HTERT RPE-1 (cell line): Measurements from ENCODE around the gene MAML1.
"Not testable (repeated sequence)": the region's sequence is repeated elsewhere in the genome, so short reads cannot be mapped to it uniquely, and the experiment has no call there.

Experiments used
- in situ Hi-C: fragments of 300-500 bp; cut with MboI; formaldehyde crosslinking; loops from 4 replicates; pipeline ENCODE4 v1.14.3; 2020; ENCODE audit warnings: low sequenced_read_pairs

Gene MAML1, protein sequence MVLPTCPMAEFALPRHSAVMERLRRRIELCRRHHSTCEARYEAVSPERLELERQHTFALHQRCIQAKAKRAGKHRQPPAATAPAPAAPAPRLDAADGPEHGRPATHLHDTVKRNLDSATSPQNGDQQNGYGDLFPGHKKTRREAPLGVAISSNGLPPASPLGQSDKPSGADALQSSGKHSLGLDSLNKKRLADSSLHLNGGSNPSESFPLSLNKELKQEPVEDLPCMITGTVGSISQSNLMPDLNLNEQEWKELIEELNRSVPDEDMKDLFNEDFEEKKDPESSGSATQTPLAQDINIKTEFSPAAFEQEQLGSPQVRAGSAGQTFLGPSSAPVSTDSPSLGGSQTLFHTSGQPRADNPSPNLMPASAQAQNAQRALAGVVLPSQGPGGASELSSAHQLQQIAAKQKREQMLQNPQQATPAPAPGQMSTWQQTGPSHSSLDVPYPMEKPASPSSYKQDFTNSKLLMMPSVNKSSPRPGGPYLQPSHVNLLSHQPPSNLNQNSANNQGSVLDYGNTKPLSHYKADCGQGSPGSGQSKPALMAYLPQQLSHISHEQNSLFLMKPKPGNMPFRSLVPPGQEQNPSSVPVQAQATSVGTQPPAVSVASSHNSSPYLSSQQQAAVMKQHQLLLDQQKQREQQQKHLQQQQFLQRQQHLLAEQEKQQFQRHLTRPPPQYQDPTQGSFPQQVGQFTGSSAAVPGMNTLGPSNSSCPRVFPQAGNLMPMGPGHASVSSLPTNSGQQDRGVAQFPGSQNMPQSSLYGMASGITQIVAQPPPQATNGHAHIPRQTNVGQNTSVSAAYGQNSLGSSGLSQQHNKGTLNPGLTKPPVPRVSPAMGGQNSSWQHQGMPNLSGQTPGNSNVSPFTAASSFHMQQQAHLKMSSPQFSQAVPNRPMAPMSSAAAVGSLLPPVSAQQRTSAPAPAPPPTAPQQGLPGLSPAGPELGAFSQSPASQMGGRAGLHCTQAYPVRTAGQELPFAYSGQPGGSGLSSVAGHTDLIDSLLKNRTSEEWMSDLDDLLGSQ

DNA sequence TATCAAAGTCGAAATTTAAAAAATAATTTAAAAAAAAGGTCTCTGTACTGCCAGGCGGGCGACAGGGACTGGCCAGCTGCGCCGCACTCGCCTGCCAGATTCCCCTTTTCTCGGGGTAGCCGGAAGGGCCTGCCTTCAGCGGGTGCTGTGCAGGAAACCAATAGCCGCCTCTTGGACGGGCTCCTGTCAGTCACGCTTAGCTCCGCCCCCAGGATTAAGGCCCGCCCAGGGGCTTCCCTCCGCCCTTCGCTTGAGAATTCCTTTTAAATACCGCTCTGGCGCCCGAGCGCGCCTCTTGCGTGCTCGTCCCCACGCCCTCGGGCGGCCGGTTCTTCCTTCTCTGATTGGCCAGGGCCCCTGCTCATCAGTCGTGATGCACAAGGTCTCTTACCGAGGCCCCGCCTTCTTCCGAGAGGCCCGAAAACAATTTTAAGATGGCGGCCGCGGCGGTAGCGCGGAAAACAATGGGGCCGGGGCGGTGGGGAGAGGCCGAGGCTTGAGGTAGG lies at the start of gene MAML1:
Gene MAML1, plus strand, starts transcription at position 411 of the 506 bp plus-strand sequence. CDS start 291 bp downstream, outside the sequence.
- in situ Hi-C loops = no loop called here

DNA sequence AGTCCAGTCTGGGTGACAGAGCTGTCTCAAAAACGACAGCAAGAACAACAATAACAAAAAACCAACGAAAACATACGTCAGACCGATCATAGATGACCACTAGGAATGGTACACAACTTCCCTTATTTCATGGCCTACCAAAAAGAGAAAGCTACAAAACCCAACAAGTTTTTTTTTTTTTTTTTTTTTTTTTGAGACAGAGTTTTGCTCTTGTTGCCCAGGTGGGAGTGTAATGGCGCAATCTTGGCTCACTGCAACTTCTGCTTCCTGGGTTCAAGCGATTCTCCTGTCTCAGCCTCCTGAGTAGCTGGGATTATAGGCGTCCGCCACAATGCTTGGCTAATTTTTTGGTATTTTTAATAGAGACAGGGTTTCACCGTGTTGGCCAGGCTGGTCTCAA lies 43.4 kb upstream of the MAML1 start:
- in situ Hi-C loops = not testable (repeated sequence)

DNA sequence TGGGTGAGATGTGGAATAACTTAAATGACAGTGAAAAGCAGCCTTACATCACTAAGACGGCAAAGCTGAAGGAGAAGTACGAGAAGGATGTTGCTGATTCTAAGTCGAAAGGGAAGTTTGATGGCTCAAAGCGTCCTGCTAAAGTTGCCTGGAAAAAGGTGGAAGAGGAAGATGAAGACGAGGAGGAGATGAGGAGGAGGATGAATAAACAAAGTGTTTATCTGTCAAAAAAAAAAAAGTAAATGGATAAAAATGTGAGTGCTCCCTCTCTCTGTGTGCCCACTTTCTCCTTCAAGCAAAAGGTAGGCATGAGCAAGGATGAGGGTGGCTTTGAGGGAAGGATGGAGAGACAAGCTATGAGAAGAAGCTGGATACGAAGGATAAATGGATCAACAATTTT lies 38.1 kb upstream of the MAML1 start:
- in situ Hi-C loops = no loop called here

DNA sequence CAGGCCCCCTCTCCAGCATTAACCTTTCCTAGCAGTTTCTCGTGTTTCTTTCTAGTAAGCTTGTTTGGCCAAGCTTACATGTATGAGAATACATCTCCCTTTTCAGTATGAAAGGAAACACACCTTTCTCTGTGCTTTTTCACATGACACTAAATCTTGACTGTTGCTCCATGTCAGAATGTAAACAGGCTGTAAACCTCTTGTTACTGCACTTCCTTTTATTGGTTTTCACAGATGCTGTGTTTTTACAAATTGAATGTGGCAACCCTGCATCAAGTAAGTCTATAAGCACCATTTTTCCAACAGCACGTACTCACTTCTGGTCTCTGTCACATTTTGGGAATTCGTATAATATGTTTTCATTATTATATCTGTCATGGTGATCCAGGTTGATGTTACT lies 36.0 kb upstream of the MAML1 start:
- in situ Hi-C loops = no loop called here

DNA sequence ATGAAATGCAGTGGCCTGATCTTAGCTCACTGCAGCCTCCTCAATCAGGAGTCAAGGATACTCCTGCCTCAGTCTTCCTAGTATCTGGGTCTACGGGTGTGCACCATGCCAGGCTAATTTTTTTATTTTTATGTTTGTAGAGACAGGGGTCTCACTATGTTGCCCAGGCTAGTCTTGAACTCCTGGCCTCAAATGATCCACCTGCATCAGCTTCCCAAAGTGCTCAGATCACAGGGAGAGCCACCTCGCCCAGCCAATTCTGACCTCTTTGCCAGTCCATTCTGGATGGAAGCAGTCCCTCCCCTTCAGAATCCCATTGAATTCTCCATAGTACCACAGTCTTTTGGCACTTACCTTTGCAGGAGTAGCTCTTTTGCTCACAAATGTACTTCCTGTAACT lies 35.5 kb upstream of the MAML1 start:
- in situ Hi-C loops = no loop called here

DNA sequence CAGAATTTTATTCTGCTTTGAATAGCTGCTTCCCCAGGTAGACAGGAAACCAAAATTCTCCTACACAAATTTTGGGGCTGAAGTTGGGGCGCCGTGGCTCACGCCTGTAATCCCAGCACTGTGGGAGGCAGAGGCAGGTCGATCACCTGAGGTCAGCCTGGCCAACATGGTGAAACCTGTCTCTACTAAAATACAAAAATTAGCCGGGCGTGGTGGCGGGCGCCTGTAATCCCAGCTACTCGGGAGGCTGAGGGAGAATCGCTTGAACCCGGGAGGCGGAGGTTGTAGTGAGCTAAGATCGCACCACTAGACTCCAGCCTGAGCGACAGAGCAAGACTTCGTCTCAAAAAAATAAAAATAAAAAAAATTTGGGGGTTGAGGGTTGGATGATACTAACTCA lies 35.1 kb upstream of the MAML1 start:
- in situ Hi-C loops = not testable (repeated sequence)

DNA sequence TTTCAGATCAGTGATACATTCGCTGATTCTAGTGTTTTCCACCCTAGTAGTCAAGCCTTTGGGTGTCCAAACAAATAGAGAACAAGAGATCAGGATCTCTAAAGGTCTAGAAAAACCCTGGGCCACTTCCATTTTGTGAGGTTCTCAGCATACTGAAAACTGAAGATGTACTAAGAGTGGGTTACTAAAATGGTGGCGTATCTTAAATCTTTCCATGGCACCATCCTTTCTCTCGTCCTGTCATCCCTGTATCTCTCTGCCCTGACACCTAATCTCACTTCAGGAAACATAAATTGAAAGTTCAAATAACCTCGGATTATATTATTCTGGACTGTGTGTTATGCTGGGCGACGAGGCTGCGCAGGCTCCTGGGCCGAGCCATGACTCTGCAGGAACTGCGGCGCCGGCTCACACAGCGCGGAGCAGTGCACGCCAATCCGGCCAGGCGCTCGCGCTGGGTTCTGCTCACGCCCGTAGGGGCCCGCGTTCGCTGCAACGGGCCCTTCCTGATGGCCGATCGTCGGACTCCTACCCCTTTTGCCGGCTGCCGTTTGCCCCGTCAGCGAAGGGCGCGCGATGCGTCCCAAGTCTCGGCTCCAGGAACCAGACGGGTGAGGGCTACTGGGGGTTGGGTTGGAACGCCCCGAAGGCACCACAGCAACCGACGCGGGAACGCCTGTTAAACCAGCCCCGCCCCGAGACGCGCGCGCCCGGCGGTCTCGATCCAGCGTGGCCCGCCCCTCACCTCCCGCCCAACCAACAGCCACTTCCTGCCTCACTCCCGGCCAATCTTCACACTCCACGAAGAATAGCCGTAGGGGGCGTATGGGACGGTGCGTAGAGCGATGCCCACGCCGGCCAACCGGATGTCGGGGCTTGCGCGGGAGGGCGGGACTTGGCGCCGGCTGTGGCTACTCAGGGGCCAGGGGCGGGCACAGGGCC lies 34.4 kb upstream of the MAML1 start:
- in situ Hi-C loops = no loop called here

DNA sequence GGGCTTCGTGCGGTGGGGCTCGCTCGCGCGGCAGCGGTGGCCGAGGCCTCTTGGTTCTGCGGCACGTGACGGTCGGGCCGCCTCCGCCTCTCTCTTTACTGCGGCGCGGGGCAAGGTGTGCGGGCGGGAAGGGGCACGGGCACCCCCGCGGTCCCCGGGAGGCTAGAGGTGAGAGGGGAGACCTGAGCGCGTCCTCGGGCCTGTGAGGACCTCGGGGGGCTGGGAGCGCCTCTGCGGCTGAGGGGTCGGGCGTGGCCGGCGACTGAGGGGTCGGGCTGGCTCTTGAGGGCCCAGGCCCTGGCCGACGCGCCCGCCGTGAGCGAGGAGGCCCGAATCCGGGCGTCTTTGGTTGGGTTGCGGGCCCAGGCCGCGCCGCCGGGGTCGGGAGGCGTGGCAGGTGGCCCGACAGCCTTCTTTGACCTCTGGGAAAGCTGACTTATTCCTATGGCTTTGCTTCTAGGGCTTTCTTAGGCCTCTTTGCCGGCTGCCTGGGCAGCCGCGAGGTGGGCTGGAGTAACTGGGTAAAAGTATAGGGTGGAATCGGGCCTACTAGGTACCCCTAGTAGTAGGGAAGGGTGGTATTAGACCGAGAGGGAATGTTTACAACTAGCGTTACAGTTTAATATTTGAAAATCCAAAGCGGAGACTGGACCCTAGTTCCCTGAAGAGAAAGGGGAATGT lies 33.5 kb upstream of the MAML1 start, which contains the start of gene CANX:
Gene CANX, plus strand, starts transcription at position 33 of the 681 bp plus-strand sequence. CDS start 6,715 bp downstream, outside the sequence.
- in situ Hi-C loops = no loop called here

DNA sequence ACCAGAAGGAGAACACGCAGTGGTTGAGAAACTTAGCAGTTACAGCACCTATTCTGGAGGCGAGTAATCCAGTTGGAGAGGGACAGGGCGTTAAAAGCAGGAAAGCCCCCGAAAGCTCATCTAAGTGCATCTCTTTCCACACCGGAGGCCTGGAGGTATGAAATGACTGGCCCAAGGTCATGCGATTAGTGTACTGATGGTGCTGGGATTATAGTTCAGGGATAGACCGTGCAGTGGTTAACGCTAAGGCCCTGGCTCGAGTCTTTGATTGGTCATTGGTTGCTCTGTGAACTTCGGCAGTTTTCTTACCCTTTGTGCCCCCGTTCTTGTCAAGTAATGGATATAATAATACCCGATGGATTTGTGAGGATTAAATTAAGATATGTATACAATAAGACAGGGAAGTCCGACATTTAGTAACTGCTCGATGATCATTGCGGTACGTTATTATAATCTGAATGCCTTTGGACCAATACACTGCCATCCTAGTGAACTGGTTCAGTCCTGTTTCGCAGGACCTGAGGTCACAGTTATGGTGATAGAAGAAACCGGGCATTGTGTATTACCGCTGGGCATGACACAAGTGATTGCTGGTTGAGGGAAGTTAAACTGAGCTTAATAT lies 32.9 kb upstream of the MAML1 start:
- in situ Hi-C loops = no loop called here

DNA sequence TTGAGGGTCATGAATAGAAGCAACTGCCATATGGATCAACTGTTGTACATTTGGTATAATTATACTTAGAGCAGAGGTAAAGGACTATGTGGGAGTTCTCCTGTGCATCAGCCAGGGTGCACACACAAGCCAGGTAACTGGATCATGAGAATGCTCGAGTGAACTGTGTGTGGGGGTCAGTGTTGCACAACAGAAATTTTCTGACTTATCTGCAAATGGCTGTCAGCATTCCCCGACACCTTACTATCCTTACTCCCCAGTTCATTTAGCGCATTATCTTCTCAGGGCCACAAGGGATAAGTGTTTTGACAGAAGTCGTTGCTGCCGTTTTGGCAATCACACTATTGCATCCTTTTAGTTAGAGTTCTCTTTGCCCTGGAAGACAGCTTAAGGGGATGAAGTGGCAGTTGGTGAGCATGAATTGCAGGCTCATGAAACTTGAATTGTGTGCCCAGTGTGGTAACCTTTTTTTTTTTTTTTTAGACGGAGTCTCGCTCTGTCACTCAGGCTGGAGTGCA lies 32.2 kb upstream of the MAML1 start:
- in situ Hi-C loops = no loop called here

DNA sequence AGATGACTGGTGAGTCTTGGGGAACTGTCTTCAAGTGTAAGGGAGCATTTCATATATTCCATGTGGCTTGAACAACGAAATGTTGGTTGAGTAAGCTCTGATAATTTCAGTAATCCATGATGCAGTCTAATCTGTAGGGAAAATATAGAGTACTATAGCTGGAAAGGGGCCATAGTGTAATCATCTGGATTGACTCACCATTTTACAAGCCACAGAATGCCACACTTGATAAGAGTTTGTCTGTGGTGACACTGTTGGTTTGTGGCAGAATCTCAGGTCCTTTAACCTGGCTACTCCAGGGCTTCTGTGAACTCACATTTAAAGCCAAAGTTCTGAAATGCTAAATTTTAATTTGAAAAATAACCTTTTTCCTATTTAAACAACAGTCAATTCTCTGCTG lies 16.3 kb upstream of the MAML1 start:
- in situ Hi-C loops = no loop called here

DNA sequence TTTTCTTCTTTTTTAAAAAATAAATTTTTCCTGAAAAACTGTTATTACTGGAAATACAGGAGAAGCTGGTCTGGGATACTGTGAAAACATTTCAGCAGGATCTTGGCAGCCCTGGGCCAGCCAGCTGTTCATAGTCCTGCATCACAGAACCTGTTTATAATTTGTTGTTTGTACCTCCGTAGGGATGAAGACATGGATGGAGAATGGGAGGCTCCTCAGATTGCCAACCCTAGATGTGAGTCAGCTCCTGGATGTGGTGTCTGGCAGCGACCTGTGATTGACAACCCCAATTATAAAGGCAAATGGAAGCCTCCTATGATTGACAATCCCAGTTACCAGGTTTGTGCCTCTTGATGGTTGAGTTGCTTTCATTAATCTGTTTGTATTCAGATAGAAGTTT lies 12.4 kb upstream of the MAML1 start:
- in situ Hi-C loops = no loop called here

DNA sequence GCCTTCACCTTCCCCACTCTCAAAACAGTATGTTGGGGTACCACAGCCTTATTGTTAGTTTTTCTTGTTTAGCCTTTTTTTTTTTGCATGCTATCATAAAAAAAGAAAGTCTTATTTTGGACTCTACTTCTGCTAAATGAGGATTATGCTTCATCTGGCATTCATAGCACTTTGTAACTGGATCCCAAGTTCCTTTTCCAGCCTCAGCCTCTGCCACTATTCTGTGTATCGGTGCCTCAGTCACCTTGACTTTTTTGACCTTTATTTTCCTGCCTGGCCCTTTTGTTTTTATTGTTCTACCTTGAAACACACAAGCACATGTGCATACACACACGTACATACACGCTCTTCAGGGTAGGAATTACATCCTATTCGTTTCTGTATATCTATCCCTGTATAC lies 8.5 kb upstream of the MAML1 start:
- in situ Hi-C loops = no loop called here

DNA sequence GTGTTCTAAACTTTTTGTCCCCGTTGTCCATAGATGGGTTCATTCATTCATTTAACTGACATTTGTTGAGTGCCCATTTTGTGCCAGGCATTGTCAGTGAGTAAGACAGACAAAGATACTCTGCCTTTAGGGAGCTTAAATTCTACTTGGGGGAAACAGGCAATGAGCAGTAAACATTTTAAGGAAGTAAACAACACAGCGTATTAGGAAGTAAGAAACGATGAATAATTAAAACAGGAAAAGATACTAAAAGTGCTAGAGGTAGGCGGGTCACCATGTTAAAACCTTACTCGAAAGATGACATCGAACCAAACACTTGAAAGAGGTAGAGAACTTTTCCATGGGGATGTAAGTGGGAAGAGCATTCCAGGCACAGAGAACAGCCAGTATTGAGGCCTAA lies 5.5 kb upstream of the MAML1 start:
- in situ Hi-C loops = no loop called here

DNA sequence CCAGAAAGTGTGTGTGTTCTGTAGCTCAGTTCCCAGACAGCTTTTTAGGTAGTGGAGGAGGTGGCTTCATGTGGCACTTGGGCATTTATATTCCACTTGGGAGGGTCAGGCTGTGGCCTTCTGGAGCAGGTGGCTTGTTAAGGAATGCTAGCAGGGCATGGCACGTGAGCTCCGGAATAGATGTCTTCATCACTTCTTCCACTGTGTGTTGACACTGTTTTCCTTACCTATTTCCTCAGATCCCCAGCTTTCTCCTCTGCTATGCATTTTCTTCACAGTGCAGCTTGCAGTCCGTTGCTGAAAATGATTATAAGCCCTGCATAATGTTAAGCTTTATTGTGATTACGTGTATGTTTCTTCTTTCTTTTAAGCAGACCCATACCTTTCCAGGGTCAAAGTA lies 3.3 kb upstream of the MAML1 start:
- in situ Hi-C loops = no loop called here

DNA sequence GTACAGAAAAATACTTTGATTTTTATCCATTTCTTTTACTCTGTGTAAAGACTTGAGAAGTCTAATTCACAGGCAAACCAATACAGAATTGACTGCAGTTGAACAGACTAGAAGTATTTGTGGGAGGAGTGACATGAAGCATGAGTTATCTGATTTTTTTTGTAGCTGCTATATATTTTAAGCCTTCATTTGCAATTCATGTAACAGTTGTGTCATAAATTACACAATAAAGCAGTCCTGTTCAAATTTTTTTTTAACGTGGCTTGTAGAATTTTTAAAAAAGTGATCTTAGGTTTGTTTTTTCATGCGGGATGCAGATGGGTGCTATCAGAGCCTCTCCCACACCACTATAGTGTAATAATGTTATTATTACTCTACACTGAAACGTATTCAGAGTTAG lies 2.9 kb upstream of the MAML1 start:
- in situ Hi-C loops = no loop called here

DNA sequence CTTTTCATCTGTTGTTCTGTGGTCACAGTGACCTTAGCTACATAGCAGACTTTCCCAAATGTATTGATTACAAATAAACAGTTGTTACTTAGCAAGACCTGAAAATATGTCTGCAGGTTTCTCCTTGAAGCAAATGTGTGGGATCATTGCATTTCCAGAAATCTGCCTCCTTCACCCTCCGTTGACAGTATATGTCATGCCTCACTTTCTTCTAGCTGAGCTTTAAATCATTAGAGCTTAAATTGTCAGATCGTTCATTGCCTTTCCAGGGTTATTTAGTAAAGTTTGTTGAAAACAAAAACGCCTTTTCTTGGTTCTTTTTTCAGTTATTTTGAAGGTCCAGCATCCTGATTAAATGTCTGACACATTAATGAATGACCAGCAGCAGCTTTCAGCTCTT lies 2.3 kb upstream of the MAML1 start:
- in situ Hi-C loops = no loop called here

DNA sequence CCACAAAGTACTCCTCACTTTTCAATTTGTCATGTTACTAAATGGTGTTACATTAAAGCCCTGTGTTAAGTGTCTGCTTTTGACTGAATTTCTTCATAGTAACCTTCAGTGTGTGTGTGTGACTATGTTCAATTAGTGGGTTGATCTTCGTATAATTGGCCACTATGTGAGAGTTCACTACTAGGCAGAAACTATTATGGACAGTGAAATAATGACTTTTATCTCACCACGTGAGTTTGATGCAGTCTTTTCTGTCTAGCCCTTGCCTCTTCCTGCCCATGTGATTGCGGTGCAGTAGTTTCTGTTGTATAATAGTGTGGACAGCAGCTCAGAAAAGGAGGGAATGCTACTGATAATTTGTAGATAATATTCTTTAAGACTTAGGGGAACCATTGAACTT lies 1.8 kb upstream of the MAML1 start:
- in situ Hi-C loops = no loop called here

DNA sequence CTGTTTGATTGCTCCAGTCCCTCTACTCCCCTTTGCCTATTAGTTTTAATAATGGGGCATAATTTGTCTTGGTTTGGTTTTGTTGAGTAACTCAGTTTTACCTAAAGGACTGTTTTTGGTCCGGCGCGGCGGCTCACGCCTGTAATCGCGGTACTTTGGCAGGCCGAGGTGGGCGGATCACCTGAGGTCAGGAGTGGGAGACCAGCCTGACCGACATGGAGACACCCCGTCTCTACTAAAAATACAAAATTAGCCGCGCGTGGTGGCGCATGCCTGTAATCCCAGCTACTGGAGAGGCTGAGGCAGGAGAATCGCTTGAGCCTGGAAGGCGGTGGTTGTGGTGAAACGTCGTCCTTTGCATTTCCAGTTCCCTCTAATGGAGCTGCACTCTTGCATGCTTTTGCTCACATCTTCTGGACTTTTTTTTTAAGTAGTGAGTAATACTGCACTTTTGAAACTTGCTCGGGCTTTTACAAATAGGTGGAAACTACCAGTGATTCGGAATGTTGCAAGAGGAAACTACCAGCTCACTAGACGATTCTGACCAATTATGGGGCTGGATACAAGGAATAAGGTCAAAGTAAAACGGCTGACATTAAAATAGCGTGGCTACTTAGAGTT lies 721 bp upstream of the MAML1 start:
- in situ Hi-C loops = no loop called here
